DMS153 treated with DMSO at 0.1 percent for 48 hours (cell line): ENCODE data around the gene MUC5B.
"Not testable (repeated sequence)": the region's sequence is repeated elsewhere in the genome, so short reads cannot be mapped to it uniquely, and the experiment has no call there.

Source experiments
- DNase-seq: peaks from one replicate; lab custom pipeline; 2025; ENCODE audit not compliant: unreplicated experiment; lab: John Stamatoyannopoulos, UW

The MUC5B gene, protein sequence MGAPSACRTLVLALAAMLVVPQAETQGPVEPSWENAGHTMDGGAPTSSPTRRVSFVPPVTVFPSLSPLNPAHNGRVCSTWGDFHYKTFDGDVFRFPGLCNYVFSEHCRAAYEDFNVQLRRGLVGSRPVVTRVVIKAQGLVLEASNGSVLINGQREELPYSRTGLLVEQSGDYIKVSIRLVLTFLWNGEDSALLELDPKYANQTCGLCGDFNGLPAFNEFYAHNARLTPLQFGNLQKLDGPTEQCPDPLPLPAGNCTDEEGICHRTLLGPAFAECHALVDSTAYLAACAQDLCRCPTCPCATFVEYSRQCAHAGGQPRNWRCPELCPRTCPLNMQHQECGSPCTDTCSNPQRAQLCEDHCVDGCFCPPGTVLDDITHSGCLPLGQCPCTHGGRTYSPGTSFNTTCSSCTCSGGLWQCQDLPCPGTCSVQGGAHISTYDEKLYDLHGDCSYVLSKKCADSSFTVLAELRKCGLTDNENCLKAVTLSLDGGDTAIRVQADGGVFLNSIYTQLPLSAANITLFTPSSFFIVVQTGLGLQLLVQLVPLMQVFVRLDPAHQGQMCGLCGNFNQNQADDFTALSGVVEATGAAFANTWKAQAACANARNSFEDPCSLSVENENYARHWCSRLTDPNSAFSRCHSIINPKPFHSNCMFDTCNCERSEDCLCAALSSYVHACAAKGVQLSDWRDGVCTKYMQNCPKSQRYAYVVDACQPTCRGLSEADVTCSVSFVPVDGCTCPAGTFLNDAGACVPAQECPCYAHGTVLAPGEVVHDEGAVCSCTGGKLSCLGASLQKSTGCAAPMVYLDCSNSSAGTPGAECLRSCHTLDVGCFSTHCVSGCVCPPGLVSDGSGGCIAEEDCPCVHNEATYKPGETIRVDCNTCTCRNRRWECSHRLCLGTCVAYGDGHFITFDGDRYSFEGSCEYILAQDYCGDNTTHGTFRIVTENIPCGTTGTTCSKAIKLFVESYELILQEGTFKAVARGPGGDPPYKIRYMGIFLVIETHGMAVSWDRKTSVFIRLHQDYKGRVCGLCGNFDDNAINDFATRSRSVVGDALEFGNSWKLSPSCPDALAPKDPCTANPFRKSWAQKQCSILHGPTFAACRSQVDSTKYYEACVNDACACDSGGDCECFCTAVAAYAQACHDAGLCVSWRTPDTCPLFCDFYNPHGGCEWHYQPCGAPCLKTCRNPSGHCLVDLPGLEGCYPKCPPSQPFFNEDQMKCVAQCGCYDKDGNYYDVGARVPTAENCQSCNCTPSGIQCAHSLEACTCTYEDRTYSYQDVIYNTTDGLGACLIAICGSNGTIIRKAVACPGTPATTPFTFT (N-terminal part only)

DNA sequence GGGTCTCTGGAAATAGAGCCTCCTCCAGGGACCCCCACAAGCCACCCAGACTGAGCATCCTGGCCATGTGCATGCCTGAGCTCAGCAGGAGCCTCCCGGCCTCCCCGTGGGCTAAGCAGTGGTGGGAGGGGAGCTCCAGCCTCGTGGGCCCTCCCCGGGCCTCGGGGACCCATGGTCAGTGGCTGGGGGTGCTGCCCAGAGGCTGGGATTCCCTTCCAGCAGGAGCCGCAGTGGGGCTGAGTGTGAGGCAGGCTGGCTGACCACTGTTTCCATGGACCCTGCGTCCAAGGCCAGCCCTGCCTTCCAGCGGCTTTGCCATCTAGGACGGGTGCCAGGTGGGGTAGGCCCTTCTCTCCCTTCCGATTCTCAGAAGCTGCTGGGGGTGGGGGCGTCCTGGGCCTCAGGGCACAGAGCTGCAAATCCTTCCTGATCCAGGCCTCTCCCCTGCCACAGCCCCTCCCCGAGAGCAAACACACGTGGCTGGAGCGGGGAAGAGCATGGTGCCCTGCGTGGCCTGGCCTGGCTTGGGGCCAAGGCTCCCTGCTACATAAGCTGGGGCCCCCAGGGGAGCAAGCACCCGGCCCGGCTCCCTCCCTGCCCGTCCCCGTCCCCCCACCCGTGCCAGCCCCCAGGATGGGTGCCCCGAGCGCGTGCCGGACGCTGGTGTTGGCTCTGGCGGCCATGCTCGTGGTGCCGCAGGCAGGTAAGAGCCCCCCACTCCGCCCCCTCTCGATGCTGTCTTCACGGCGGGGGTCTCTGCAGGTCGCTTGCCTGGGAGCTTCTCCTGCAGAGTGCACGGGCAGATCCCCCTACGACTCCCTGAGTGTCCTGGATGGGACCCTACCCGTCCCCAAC, at the start of gene MUC5B:
Gene MUC5B (plus strand): TSS at position 576 of the 855 bp plus-strand sequence. CDS start 58 bp downstream, at position 634.
- no peak for DNase-seq

DNA sequence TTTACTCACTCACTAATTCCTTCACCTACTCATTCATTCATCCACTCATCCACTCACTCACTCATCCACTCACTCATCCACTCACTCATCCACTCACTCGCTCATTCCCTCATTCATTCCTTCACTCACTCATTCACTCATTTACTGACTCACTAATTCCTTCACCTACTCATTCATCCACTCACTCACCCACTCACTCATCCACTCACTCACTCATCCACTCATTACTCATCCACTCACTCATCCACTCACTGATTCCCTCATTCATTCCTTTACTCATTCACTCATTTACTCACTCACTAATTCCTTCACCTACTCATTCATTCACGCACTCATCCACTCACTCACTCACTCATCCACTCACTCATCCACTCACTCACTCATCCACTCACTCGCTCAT, 49.5 kb upstream of the MUC5B start:
- DNase-seq: not testable (repeated sequence)

DNA sequence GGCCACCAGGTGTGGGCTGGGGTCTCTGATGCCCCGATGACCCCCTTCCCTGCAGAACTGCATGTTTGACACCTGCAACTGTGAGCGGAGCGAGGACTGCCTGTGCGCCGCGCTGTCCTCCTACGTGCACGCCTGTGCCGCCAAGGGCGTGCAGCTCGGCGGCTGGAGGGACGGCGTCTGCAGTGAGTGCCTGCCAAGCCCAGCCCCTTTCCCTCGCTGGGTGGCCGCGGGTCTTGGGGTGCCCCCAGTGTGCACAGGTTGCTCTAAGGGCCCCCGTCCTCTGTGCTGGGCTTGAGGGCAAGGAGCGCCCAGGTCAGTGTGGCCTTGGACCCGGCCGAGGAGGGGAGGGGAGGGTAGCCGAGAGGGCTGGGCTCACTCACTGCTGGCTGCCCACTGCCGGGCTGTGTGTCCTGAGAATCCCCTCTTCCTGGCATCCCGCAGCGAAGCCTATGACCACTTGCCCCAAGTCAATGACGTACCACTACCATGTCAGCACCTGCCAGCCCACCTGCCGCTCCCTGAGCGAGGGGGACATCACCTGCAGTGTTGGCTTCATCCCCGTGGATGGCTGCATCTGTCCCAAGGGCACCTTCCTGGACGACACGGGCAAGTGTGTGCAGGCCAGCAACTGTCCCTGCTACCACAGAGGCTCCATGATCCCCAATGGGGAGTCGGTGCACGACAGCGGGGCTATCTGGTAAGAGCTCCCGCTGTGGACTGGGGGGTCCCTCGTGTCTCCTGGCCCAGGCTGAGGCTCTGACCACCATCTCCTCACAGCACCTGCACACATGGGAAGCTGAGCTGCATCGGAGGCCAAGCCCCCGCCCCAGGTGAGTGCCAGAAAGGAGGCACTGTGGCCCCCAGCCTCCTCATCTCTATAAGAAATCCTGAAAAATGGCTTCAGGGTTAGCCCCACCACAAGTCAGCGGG, 48.2 kb upstream of the MUC5B start:
- DNase-seq: no peak

DNA sequence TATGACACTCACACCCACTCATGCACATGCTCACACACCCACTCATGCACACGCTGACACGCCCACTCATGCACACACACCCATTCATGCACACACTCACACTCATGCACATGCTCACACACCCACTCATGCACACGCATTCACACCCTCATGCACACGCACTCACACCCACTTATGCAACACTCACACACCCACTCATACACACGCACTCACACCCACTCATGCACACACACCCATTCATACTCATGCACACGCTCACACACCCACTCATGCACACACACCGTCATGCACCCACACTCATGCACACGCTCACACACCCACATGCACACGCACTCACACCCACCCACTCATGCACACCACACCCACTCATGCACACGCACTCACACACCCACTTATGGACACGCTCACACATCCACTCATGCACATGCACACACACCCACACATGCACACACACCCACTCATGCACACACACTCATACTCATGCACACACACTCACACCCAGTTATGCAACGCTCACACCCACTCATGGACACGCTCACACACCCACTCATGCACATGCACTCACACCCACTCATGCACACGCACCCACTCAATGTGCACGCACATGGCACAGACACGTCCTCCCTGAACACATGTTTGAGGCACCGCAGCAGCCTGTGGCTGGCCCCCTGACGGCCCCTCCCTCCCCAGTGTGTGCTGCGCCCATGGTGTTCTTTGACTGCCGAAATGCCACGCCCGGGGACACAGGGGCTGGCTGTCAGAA, 47.2 kb upstream of the MUC5B start:
- DNase-seq: no peak

- DNase-seq: no peak
Observed at GRCh38 chr11:1176224-1177019, 46.4 kb upstream of the MUC5B start.

- no peak for DNase-seq
Observed at GRCh38 chr11:1177020-1177770, 45.7 kb upstream of the MUC5B start.

GRCh38 chr11:1177771-1178090, 45.1 kb upstream of the MUC5B start:
- no peak for DNase-seq

DNA sequence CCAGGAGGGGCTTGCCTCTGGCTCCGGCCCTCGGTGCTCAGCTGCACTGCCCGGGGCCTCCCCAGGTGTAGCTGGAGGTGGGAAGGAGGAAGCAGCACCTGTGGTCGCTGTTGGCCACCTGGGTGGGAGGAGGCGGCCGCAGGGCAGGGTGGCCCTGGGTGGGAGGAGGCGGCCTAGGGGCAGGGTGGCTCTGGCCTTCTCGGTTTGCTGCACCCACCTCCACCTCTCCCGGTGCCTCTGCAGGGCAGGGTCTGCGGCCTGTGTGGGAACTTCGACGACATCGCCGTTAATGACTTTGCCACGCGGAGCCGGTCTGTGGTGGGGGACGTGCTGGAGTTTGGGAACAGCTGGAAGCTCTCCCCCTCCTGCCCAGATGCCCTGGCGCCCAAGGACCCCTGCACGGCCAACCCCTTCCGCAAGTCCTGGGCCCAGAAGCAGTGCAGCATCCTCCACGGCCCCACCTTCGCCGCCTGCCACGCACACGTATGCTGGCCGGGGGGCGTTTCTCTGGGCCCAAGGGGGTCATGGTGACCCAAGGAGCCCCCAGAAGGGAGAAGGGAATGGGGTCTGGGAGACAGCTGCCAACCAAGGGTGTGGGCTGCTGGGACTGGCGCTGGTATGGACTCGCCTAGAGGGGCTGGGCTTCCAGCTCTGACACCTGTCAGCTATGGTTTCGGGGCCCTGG, 44.5 kb upstream of the MUC5B start:
- no peak for DNase-seq

DNA sequence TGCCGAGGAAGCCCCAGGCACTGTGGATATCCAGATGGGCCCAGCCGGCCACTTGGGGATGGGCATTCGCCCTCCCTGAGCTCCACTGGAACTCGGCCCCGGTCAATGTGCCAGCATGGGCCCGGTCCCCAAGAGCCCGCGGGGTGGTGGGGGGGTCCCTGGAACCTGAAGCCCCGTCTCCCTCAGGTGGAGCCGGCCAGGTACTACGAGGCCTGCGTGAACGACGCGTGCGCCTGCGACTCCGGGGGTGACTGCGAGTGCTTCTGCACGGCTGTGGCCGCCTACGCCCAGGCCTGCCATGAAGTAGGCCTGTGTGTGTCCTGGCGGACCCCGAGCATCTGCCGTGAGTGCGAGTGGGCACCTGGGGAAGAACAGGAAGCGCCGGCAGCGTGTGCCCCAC, 44.0 kb upstream of the MUC5B start:
- no peak for DNase-seq

DNA sequence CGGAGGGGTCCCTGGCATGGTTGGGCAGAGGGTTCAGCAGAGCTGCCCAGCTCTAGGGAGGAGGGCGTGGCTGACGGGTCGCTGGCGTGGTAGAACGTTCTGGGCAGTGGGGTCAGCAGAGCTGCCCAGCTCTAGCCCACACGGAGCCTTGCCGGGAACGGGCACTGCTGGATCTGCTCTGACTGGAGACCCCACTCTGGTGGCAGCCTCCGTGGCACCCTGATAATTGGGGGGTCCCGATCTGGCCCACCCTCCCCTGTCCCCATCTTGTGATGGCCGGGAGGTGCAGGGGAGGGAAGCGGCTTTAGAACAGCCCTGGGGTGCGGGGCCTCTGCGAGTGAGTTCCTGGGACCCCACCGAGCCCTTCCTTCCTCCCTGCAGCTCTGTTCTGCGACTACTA, 43.2 kb upstream of the MUC5B start:
- DNase-seq: no peak

- no peak for DNase-seq
Observed at GRCh38 chr11:1180171-1180570, 42.7 kb upstream of the MUC5B start.

GRCh38 chr11:1180947-1181391, 41.9 kb upstream of the MUC5B start:
- DNase-seq: no peak

DNA sequence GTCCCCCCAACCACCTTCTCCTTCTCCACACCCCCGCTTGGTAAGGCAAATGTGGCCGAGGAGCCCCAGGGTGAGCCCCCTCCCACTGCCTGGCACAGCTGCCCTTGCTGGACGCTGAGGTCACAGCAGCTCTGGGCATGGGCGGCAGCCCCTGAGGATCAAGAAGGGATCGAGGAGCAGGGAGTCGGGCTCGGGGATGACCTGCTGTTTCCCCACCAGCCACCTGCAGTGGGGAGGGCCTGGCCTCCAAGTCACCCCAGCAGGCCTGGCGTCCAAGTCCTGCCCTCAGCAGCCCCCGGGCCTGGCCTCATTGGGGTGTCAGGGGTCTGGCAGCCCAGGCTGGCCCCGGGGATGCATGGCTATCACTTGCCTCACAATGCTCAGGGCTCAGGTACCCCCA, 41.4 kb upstream of the MUC5B start:
- no peak for DNase-seq

GRCh38 chr11:1181853-1182535, 40.9 kb upstream of the MUC5B start:
- DNase-seq: no peak

GRCh38 chr11:1184139-1184538, 38.7 kb upstream of the MUC5B start:
- not testable (repeated sequence) for DNase-seq
